ENCODE results near the gene ZNF823.
"Not testable (repeated sequence)": the region's sequence is repeated elsewhere in the genome, so short reads cannot be mapped to it uniquely, and the experiment has no call there.

Gene ZNF823

GRCh38 chr19:11680689-11681302 lies 58.0 kb downstream of the ZNF823 start:
- no peak for DNase-seq (ENCODE audit: low read depth in 2 of 2)

- no peak for DNase-seq (ENCODE audit: low read depth in 2 of 2)
These were observed 60.2 kb downstream of the ZNF823 start for GRCh38 chr19:11678504-11678903.

- DNase-seq (ENCODE audit: low read depth in 2 of 2) = not testable (repeated sequence)
These were observed 61.8 kb downstream of the ZNF823 start for GRCh38 chr19:11676661-11677600.

- DNase-seq (ENCODE audit: low read depth in 2 of 2) = no peak
These were observed 63.2 kb downstream of the ZNF823 start for GRCh38 chr19:11675569-11675968.

GRCh38 chr19:11674067-11674492 lies 64.7 kb downstream of the ZNF823 start:
- DNase-seq (ENCODE audit: low read depth in 2 of 2) = no peak

GRCh38 chr19:11673608-11674041 lies 65.1 kb downstream of the ZNF823 start:
- no peak for DNase-seq (ENCODE audit: low read depth in 2 of 2)

Data from stimulated activated CD8-positive, alpha-beta memory T cell treated with anti-CD3 and anti-CD28 coated beads, Interleukin-15, amount 100 ng/mL, for 48 hours (primary cell).